Occipital lobe (tissue), 2 donors: Measurements from ENCODE around the gene BSN. TPM values are rescaled to one million over a fixed set of nuclear protein-coding genes. Genes with fewer than 3 reads are reported as not detected.
"Not testable (repeated sequence)": the region's sequence is repeated elsewhere in the genome, so short reads cannot be mapped to it uniquely, and the experiment has no call there.

Source experiments
- DNase-seq: peaks from one replicate; lab custom pipeline; 2025; lab: John Stamatoyannopoulos, UW
- total RNA-seq: library from RNA; depleted of rRNA; stranded (reverse); fragments of >200 nt; gene quantifications from one replicate; pipeline ENCODE4 v1.2.3, GENCODE V29; 2014

BSN gene
- total RNA-seq, 1 donor from 2014 or later = 7.3 TPM

DNA sequence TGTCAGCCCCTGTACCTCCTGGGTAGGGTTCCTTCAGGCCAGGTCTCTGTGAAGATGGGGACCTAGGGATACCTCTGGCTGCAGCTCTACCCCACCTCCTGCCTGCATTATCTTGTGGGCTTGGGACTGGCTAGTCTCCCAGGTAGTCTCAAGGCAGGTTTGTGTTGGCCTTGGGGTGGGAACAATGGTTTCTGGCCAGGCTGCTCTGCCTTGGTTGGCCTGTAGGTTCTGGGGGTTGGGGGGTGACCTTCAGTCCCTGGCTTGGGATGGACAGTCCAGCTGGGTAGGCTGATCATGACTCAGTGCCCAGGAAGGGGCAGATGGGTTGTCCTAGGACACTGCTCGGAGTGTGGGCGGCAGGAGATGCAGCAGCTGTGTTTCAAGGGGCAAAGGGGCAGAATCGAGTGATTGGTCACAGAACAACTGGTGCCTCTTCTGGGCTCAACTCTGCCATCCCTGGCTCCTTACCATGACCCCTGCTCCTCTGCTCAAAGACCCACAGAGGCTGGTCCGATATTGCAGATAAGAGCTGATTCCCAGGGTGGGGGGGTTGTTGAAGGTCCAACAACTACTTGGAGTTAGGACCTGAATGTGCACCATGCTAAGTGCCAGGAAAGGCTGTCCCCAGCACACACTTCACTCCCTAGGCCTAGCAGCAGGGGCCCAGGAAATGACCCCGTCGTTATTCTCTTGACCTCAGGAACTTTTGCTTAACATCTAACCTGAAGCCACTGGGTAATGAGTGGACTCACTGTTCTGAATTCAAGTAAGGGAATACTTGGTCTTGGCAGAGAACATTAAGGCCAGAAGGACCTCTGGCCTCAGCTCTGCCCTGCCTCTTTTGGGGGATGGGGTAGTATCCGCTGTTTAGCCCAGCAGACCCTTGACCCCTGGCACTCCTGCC lies 18.1 kb upstream of the BSN start:
- no peak for DNase-seq

DNA sequence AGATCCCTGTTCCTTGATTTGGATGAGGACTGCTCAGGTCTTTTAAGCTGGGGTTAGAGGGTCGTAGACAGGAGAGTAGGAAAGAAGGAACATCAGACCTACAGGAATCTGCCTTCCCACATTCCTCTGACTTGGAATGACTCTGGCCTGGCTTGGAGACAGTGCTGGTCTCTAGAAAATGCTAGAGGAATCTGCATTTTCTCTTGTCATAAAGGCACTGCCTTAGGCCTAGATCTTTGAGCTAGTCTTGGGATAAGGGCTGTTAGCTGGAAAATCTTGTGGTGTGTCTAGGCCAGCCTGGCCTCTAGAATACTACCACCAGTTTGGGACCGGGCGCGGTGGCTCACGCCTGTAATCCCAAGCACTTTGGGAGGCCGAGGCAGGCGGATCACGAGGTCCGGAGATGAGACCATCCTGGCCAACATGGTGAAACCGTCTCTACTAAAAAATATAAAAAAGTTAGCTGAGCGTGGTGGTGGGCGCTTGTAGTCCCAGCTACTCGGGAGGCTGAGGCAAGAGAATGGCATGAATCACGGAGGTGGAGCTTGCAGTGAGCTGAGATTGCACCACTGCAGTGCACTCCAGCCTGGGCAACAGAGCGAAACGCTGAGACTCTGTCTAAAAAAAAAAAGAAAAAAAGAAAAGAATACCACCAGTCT lies 17.3 kb upstream of the BSN start:
- no peak for DNase-seq

DNA sequence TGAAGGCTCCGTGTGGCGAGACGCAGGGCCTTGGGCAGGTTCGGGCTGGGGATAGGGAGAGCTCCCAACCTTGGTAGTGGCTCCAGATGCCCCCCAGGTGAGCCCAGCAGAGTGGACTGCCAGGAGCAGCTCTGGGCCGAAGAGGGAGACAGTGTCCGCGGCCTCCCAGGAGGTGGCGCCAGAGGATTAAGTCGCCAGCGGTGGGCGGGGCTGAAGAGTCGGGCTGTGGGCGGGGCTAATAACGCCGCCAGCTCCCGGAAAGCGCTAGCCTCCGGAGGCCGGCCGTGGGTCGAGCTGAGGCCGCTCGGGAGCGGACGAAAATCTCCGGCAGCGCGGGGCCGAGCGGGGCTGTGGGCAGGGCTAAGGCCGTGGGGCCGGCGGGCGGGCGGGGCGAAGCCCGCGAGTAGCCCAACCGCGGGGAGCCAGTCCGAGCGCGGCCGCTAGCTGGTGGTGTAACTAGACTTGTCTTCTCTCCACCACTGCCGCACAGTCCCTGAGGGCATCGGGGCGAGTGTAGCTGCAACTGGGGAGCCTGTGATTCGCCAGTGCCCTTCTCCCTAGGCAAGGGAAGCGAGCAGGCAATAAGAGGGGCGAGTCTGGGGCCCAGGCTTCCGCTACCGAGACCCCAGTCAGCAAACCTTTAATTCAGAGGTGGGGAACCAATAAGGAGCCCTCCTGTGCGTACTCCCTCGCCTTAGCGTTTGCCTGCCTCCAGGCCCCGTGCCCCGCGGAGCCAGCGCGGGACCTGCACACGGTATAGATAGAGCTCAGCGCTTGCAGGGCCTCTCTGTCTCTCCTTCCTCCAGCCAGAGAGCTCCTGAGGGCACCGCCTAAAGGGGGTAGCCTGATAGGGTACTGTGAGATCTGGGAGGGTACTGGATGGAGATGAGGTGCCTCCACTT lies 14.4 kb upstream of the BSN start:
- peak; percentile 90 for DNase-seq

DNA sequence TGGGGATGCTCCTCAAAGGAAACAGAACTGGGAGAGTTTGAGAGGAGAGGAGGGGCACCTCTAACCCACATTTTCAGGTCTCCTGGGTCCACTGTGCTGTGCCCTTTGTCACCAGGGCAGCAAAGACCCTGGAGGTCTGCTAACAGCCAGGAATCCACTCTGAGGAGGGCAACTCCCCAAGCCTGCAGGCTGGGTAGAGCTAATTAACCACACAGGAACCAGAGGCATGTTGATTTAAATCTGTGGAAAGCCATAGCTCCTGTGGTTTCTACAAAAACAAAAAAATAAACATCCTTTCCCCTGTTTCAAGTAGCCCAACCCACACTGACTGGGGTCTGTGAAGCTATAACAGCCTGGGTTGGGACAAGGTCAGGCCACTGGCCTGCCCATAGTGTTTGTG lies 2.2 kb upstream of the BSN start:
- DNase-seq = no peak

DNA sequence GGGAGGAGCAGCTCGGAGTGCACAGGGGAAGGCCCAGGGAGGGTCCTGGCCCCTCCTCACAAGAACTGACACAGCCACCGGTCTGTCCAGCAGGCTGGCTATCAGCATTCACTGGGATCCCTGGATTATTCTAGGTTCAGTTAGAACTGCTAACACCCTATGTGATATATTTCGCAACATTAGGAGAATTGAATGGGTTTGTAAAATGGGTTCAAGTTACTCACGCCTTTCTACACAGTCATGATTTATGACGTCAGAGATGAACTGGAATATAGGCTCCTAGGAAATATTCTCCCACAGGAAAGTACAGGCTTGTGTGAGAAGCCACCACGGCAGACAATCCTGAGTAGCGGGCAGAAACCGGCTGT lies 969 bp upstream of the BSN start:
- no peak for DNase-seq

DNA sequence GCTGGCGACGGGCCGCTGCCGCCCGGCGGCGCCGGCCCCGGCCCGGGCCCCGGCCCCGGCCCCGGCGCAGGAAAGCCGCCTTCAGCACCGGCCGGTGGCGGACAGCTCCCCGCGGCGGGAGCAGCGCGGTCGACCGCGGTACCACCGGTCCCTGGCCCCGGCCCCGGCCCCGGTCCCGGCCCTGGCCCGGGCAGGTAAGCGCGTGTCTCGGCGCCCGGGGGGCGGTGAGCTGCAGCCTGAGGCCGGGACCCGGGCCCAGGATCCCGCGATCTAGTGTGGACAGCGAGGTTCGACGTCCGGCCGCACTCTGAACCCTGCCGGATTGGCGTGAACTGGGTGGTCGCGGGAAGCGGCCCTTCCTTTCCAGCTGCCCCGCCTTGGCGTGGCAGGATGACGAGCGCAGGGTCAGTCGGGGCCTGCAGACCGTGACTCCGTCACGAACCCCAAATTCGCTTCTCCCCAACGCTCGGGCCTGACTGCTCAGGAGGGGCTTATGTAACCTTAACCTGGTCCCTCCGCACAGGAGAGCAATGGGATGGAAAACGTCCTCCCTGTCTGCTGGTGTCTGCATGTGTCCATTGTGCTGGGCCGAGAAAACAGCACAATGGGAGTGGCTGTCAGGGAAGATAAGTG lies 472 bp downstream of the BSN start:
- DNase-seq = no peak

DNA sequence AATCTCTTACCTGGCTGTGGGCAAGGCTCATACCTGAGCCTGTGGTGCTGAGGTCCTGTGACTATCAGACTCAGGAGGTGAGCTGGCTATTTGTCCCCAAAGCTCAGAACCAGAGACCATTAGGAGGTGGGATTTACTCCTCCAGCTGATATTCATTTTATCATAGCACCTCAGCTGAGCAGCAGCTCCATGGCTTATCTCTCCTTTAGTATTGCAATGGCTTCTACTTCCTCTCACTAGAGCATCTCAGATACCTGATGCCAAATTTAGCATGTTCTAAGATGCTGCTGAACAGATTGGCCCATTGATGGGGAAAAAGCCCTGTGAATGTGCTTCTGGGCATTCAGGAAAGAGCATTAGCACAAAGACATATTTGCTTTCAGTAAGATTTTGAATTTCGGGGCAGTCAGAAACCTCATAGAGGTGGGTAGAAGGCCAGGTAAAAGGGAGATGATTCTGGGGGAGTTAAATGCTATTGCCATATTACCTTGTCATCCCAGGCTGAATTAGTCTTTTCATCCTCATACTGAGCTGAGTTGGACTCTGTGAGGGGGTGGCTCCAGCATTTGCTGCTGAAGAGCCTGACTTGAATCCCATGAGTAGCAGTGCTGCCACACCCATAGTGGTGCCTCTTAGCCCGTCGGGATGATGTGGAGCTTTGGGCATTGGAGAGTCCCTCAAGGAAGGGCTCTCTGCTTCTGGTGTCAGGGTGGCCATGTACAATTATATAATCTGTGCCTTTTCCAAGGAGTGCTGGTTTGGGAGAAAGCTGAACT lies 2.4 kb downstream of the BSN start:
- no peak for DNase-seq

DNA sequence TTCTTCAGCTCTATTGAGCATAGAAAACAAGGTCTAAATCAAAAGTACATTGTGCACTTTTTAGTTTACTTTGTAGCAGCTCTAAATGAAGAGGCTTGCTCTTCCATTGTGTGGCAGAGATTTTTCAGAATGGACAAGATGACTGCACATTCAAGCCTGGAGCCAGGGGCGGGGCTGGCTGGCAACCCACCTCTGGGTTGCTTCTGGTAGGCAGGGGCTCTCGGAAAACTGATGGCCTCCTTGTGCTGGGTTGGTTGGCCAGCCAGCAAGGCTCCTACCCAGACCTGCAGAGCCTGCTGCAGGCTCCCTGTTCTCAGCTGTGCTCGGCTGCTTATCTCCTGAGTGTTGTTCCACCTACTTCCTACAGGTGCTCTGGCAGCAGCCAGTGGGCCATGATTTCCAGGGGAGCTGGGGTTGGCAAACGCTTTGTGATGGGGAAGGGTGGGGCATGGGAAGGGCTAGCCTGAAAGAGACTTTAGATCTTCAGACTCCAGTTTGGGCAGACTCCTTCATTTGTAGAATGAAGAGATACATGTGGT lies 8.8 kb downstream of the BSN start:
- DNase-seq = no peak

DNA sequence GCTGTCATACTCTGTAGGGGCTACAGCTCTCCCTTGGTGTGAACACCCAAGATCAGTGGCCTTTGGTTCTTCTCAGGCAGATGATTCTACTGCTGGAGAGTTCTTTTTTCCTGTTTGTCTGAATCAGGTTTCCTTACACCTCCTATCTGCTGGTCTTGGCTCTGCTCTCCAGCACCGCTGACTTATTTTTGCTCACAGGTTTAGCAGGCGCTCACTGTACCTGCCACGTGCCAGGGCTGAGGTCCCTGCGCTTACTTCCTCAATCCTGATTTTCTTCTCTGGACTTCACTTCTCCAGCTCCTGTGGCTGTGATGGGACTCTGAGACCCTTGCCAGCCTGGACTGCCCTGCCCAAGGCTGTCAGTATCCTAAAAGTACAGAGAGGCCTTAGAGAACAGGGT lies 9.5 kb downstream of the BSN start:
- no peak for DNase-seq

DNA sequence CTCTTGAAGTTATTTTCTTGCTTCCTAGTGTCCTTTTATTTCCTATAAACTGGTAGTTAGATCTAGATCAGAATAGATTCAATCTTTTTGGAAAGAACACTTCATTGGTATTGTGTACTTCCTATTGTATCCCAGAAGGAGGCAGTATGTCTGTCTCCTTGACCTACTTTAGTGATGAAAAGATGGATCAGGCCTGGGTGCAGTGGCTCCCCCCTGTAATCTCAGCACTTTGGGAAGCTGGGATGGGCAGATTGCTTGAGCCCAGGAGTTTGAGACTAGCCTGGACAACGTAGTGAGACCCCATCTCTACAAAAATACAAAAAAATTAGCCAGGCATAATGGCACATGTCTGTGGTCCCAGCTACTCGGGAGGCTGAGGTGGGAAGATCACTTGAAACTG lies 12.0 kb downstream of the BSN start:
- DNase-seq = no peak

DNA sequence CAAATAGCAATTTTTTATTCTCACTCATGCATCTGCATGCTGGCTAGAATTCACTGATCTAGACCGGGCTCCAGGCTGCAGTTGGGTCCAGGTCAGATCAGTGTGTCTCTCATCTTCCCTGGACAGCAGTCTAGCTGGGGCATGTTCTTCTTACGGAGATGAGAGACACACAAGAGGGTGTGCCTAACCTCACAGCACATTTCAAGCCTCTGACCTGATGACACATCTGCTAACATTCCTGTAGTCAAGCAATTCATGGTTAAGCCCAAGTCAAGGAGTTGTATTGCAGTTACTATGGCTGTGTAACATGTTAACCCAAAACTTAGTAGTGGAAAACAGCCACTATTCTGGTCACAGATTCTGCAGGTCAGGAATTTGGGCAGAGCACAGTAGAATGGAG lies 13.1 kb downstream of the BSN start:
- DNase-seq = no peak

DNA sequence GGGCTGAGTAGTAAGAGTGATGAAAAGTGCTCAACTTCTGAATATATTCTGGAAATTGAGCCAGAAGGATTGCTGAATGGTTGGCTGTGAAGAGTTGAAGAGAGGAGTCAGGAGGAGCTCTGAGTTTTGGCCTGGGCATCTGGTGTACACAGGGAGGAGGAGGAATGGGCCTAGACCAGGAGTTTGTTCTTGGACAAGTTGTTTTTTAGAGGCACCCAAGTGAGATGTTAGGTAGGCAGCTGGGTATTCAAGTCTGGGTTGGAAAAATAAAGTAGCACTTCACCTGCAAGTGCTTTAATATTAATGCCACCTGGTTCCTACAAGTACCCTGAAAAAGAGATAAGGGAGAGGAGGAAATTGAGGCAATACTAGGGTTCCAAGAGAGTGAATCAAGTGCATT lies 14.7 kb downstream of the BSN start:
- DNase-seq = no peak

DNA sequence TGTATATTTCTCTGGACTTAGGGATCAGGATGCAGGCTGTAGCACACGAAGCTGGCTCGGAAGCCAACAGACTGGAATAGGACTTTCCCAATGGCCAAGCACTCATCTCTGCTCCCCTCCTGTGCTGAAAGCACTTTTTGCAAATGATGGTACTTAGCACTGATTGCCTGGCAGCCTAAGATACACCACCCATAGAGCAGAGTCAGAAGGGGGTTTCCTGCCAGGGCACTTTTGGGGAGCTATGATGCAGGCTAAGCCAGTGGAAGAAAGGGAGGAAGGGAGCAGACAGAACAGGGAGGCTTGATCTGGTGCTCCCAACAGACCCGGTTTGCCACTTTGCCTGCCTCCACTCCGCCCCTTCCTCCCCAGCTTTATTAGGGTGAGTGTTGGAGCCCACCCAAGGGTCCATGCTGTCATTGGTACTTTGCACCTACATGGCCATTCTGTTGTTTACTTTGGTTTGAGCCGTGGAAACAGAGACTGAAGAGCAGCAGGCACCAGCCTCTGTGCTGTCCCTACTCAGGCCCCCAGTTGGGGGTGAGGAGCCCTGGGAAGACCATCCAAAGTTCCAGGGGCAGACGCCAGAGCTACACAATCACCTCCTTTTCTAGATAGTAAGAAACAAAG lies 15.9 kb downstream of the BSN start:
- DNase-seq = no peak

DNA sequence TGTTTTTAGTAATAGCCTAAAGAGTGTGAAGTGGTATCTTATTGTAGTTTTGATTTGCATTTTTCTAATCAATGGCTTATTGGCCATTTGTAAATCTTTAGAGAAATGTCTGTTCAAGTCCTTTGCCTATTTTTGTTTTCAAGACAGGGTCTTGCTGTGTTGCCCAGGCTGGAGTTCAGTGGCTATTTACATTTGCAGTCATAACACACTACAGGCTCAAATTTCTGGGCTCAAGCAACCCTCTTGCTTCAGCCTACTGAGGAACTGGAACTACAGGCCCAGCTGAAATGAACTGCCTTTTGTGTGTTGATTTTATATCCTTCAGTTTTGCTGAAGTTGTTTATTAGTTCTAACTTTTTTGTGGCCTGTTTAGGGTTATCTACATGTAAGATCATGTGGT lies 27.9 kb downstream of the BSN start:
- DNase-seq = no peak

DNA sequence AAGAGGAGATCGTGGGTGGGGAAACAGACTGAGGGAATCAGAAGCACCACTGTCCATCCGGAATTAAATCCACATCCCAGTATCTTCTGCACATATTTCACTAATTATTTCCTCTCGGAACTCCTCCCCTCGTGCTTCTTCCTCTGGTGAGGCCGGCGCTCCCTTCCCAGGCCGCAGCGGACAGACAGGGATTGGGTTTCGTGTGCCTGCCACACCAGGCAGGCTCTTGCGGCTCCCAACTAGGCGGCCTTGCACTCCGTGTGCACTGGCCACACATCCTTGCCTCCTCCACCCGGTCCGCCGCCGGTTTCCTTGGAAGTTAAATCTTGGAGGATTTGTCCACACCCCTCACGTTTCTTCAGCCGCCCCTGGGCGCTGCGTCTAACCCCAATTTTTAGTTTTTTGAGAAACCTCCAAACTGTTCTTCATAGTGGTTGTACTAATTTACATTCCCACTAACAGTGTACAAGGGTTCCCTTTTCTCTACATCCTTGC lies 31.0 kb downstream of the BSN start:
- DNase-seq = not testable (repeated sequence)

DNA sequence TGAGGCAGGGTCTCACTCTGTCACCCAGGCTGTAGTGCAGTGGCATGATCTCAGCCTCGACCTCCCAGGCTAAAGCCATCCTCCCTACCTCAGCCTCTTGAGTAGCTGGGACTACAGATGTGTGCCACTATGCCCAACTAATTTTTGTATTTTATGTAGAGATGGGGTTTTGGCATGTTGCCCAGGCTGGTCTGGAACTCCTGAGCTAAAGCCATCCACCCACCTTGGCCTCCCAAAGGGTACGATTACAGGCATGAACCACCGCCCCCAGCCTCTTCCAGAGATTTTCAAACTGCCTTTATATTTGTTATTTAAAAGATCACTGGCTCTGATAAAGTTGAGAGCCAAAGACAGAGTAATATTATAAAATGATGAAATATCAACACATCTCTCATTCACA lies 37.3 kb downstream of the BSN start:
- no peak for DNase-seq

DNA sequence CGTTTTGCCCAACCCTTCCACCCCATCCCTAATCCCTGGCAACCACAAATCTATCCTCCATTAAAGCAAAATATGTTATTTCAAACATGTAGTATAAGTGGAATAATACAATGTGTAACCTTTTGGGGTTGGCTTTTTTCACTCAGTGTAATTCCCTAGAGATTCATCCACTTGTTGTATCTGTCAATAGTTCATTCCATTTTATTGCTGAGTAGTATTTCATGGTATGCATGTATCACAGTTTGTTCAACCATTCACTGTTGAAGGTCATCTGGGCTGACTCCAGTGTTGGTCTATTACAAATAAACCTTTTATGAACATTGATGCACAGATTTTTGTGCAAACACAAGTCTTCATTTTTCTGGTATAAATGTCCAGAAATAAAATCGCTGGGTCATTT lies 38.8 kb downstream of the BSN start:
- no peak for DNase-seq

DNA sequence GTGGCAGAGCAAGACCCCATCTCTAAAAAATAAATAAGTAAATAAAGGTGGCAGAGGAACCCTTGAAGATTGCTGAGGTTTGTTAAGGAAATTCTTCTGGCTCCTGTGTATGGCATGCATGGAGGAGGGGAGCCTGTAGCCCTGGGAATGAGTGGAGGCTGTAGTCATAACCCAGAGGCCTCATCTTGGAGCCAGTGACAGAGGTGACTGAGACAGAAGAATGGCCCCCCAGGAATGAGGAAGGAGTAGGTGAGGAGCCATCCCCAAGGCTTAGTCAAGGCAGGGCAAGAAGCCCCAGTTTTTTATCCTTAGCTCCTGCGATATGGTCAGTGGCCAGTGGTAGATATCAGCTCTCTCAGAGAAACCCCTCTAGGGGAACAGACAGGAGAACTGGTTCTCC lies 46.5 kb downstream of the BSN start:
- no peak for DNase-seq

DNA sequence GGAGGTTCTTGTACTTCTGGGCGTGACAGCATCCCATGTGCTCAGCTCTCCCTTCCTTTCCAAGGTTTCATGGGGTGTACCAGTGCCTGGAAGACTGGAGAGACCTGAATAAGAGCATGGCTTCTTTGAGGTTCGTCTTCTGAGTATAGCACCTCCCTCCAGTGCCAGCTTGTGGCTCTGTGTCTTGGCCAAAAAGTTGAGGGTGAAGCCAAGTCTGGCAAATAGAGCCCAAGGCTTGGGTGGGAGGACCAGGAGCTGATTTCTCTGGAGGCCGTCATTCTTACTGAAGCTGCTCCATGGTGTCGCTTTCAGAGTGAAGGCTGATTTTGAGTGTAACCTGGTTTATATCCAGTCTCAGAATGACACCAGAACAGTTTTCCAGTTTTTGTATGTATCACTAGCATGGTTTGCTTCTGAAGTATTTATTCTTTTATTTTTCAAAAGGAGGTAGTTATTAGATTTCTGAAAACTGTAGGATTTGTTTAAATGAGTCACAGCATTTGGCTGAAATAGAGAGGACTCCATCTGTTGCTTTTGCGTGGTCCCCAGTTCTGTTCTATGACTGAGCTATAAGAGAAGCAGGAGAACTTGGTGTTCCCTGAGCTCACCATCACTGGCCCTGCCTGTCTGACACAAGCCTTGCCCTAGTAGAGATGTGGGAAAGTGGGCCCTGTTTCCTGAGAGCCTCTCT lies 47.2 kb downstream of the BSN start:
- no peak for DNase-seq
